GM12878 (cell line): ENCODE measurements around the gene SNRPN. TPM values are rescaled to one million over a fixed set of nuclear protein-coding genes. Genes with fewer than 3 reads are reported as not detected.

Source experiments
- polyA plus RNA-seq, 11 experiments: library from polyadenylated mRNA; depleted of rRNA in 4 of 11; unstranded in 6 of 11; stranded (reverse) in 5 of 11; fragments of >200 nt; fragmentation: Nextera tagmentation in 4 of 11; fragmentation: Illumina TruSeq in 1 of 11; extraction: Ambion mirVana in 4 of 11; extraction: Trizol in 1 of 11; gene quantifications; 1 replicate in 1 of 11; 2 replicates in 10 of 11; pipeline versions ENCODE4 v1.2.1 to v1.2.3, GENCODE V29; 2011 to 2016; ENCODE audit warnings: inconsistent platforms in 2 of 11, missing spikeins in 2 of 11, low read depth in 1 of 11
- small RNA-seq: library from RNA; depleted of rRNA; stranded (forward); fragments of <200 nt; gene quantifications from one replicate; pipeline ENCODE3, GENCODE V24; 2014
- total RNA-seq, 4 experiments: library from RNA; depleted of rRNA in 3 of 4; stranded (reverse); fragments of >200 nt in 3 of 4; fragmentation: Illumina TruSeq in 1 of 4; extraction: Trizol in 1 of 4; gene quantifications; 2 replicates each; pipeline versions ENCODE4 v1.2.1 to v1.2.3, GENCODE V29; 2013 to 2021

Gene SNRPN
- total and polyA plus RNA-seq, 10 of the 15 experiments (the other 5 are each of a cell fraction or from before 2014, with no cell fraction given), result 9.1 to 103 (median 45.5) TPM

Small RNA genes lying within 50 kb of the gene (small RNA-seq; reads per million reads assigned to genes)
- gene AC090602.1 (not detected), gene AC124312.4 (not detected), gene AC124312.5 (not detected)

Other genes starting within 250 kb of the SNRPN start
- gene SNURF, start within 50 bp of the SNRPN start, total RNA-seq (2014; rRNA removed), result 4.8 and 9.2 TPM in 2 replicates
- 6.1 and 8.1 TPM in 2 replicates for gene SNURF, start within 50 bp of the SNRPN start, total RNA-seq (2014; rRNA removed; fragmentation: Illumina TruSeq; extraction: Trizol)
- gene SNURF, start within 50 bp of the SNRPN start, total RNA-seq (2021), result 12.0 and 19.2 TPM in 2 replicates
- 14.7 and 15.2 TPM in 2 replicates for gene SNURF, start within 50 bp of the SNRPN start, polyA plus RNA-seq (2011; rRNA removed)
- 2.6 and 6.2 TPM in 2 replicates for gene SNURF, start within 50 bp of the SNRPN start, polyA plus RNA-seq (2014; fragmentation: Illumina TruSeq; extraction: Trizol)
- 10 to 100 TPM; 19.3 to 25.4 TPM for gene SNURF, start within 50 bp of the SNRPN start, polyA plus RNA-seq (2014; fragmentation: Nextera tagmentation; extraction: Ambion mirVana)
- gene SNURF, start within 50 bp of the SNRPN start, polyA plus RNA-seq (2014; rRNA removed), result 3.3 and 5.2 TPM in 2 replicates
- gene SNURF, start within 50 bp of the SNRPN start, polyA plus RNA-seq (2016; fragmentation: Nextera tagmentation; extraction: Ambion mirVana), result 1 to 10 TPM; 8.7 to 9.0 TPM